Measurements from ENCODE around the gene SPTLC2. TPM values are rescaled to one million over a fixed set of nuclear protein-coding genes. Genes with fewer than 3 reads are reported as not detected.

Gene SPTLC2
- total and polyA plus RNA-seq, 2 of the 8 experiments (the other 6 are each of a cell fraction or from before 2014, with no cell fraction given): 8.9 to 35.1 TPM

DNA sequence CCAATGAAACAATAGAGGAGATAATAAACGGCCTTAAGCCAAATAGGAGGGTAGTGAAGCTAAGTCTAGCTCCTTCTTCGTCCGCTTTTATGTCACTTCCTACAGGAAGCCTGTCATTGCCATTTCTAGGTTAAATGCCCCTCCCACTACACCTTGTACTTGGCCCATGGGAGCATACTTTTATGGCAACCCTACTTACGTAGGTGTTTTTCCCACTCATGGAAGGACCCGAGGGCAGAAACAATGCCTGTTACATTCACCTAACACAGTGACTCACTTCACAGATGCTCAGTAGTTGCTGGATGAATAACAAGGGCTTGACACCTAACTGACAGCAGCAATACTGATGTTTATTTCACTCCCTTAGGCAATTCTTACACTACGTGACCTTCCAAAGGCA is 46.9 kb upstream of the SPTLC2 start:
- no peak for DNase-seq (ENCODE audit: low read depth in 1 of 2, low spot score in 2 of 2)
- no peak overlapping the region for H3K27ac ChIP-seq (ENCODE audit: low read depth, low read length)
- TF ChIP-seq GABPA (IDR thresholded peaks at IDR 0.05; ENCODE audit: borderline replicate concordance, insufficient read depth, low read length): no peak
- no peak for TF ChIP-seq TCF12 (IDR thresholded peaks at IDR 0.05; ENCODE audit: low read depth, low read length)
- TF ChIP-seq, protein P1, sequence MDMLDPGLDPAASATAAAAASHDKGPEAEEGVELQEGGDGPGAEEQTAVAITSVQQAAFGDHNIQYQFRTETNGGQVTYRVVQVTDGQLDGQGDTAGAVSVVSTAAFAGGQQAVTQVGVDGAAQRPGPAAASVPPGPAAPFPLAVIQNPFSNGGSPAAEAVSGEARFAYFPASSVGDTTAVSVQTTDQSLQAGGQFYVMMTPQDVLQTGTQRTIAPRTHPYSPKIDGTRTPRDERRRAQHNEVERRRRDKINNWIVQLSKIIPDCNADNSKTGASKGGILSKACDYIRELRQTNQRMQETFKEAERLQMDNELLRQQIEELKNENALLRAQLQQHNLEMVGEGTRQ (IDR thresholded peaks at IDR 0.05; ENCODE audit: low read length): no peak
- TF ChIP-seq CHD1 (IDR thresholded peaks at IDR 0.05; ENCODE audit: low read depth, low read length): no peak
- no peak for TF ChIP-seq CTBP2 (IDR thresholded peaks at IDR 0.05; ENCODE audit: borderline replicate concordance, insufficient read depth, insufficient read length, low read length)
- TF ChIP-seq POLR2AphosphoS5 (IDR thresholded peaks at IDR 0.05; ENCODE audit: low read depth, low read length): no peak
- TF ChIP-seq SUZ12 (IDR thresholded peaks at IDR 0.05; ENCODE audit: low read length): no peak
- no peak for TF ChIP-seq ATF2 (IDR thresholded peaks at IDR 0.05; ENCODE audit: low read length)
- TF ChIP-seq SP1 (IDR thresholded peaks at IDR 0.05; ENCODE audit: low read depth, low read length): no peak
- TF ChIP-seq EP300 (IDR thresholded peaks at IDR 0.05; ENCODE audit: borderline replicate concordance in 1 of 2, low read depth in 2 of 2, low read length in 2 of 2): no peak
- TF ChIP-seq CEBPB (IDR thresholded peaks at IDR 0.05; ENCODE audit: low read depth, low read length): no peak

More for the DNA sequence above, 46.9 kb upstream of the SPTLC2 start:
- Histone ChIP-seq H3K4ac (replicated peaks; ENCODE audit: insufficient read length, low read depth, low read length) (no peak overlapping the region), H2BK5ac (ENCODE audit: low read depth, low read length) (no peak overlapping the region), H4K8ac (ENCODE audit: extremely low read depth, insufficient read depth, low read length) (no peak overlapping the region), H3K18ac (ENCODE audit: extremely low read depth, low read length) (no peak overlapping the region), H3K79me1 (ENCODE audit: low read depth, low read length) (no peaks in the 10 kb centered on the region), H3K4me1 (replicated peaks in 1 of 4; ENCODE audit: control insufficient read depth in 3 of 4, insufficient read depth in 4 of 4, low read length in 3 of 4) (no peaks in the 10 kb centered on the region; a peak in 1 of 7 replicates), H3K9ac (replicated peaks in 1 of 4; ENCODE audit: extremely low read depth in 1 of 4, low read depth in 3 of 4, low read length in 3 of 4) (no peak overlapping the region), H4K20me1 (replicated peaks in 1 of 2; ENCODE audit: control insufficient read depth in 1 of 2, insufficient read depth in 2 of 2, low read length in 2 of 2) (no peaks in the 10 kb centered on the region), H3K36me3 (ENCODE audit: control insufficient read depth in 2 of 4, insufficient read depth in 4 of 4, low read length in 3 of 4) (no peaks in the 10 kb centered on the region), H2BK15ac (ENCODE audit: low read length) (peak overlapping the region; percentile 8; the same call in 1 of the 2 replicates), H3K27me3 (replicated peaks in 1 of 4; ENCODE audit: control insufficient read depth in 3 of 4, extremely low read depth in 1 of 4, insufficient read depth in 3 of 4, low read length in 3 of 4) (no peaks in the 10 kb centered on the region), H4K91ac (replicated peaks; ENCODE audit: insufficient read length, low read length) (no peak overlapping the region), H2BK12ac (ENCODE audit: low read depth, low read length) (no peak overlapping the region), H3K79me2 (ENCODE audit: control insufficient read depth in 1 of 2, insufficient read depth in 2 of 2, low read length in 2 of 2) (no peaks in the 10 kb centered on the region), H3K4me3 (ENCODE audit: extremely low read depth in 1 of 4, insufficient read depth in 2 of 4, low read depth in 3 of 4, low read length in 4 of 4) (no peak overlapping the region), H3K4me2 (ENCODE audit: insufficient read depth in 1 of 2, low read depth in 2 of 2, low read length in 2 of 2) (no peak overlapping the region), H2AK5ac (ENCODE audit: low read depth, low read length) (no peak overlapping the region), H3K14ac (ENCODE audit: insufficient read length) (no peak overlapping the region), H3K56ac (replicated peaks; ENCODE audit: insufficient read length, low read depth, low read length) (no peak overlapping the region), H3K23me2 (ENCODE audit: low read depth, low read length) (no peaks in the 10 kb centered on the region; the same call in 1 of the 2 replicates), H4K5ac (ENCODE audit: insufficient read length, low read depth, low read length) (no peak overlapping the region), H2AFZ (ENCODE audit: low read length) (no peak overlapping the region), H2BK120ac (replicated peaks; ENCODE audit: low read depth, low read length) (no peak overlapping the region), H3K9me3 (ENCODE audit: insufficient read depth in 2 of 2, low read depth in 1 of 2, low read length in 1 of 2) (no peaks in the 10 kb centered on the region), H3K23ac (ENCODE audit: insufficient read length) (no peak overlapping the region), H2BK20ac (ENCODE audit: low read length) (no peak overlapping the region)
- WGBS, 2 experiments (ENCODE audit: extremely low coverage in 1 of 2, insufficient coverage in 1 of 2, insufficient read length in 1 of 2, insufficient replicate concordance in 2 of 2, low coverage in 1 of 2, low lambda C conversion rate in 2 of 2, missing lambda C conversion rate in 1 of 2): 83% methylated on average over 6 of the region's 6 CpGs; no CpG with 5 or more reads in 1 of the 2 experiments
- no peak for FAIRE-seq
- POLR2A ChIA-PET (ENCODE audit: partially characterized antibody): interaction anchor here (0.5 to 0.7 kb wide), 3 partner anchors 9 to 774 kb away, joined by 3 read pairs; no protein-coding TSS in a partner anchor
- CTCF ChIA-PET (ENCODE audit: partially characterized antibody): interaction anchor here (1.0 to 2.6 kb wide), 3 partner anchors 8 to 89 kb away, joined by 4 to 7 read pairs (median 6); no protein-coding TSS in a partner anchor
